ENCODE data around the gene CD226. TPM values are rescaled to one million over a fixed set of nuclear protein-coding genes. Genes with fewer than 3 reads are reported as not detected.

CD226 gene
- total and polyA plus RNA-seq, 10 of the 15 experiments (the other 5 are each of a cell fraction or from before 2014, with no cell fraction given): 12.9 to 68.8 (median 47.3) TPM

GRCh38 chr18:69871363-69871762 is 76.3 kb downstream of the CD226 start (continued):
- TF ChIP-seq SKIL (IDR thresholded peaks at IDR 0.05; ENCODE audit: low read depth, poor library complexity, severe bottlenecking) (no peak), BHLHE40 (IDR thresholded peaks at IDR 0.05; ENCODE audit: borderline replicate concordance in 1 of 2, low read depth in 2 of 2, low read length in 1 of 2) (no peak), STAT1 (conservative IDR thresholded peaks at IDR 0.05) (no peak)

- Histone ChIP-seq H4K20me1 (ENCODE audit: control insufficient read depth, insufficient read depth) (no peaks in the 10 kb centered on the region), H3K4me3 (no peak overlapping the region), H3K79me2 (ENCODE audit: control insufficient read depth, insufficient read depth, low read length) (no peaks in the 10 kb centered on the region), H3K4me2 (ENCODE audit: control insufficient read depth, insufficient read depth) (no peak overlapping the region), H3K27me3 (replicated peaks in 1 of 2; ENCODE audit: control insufficient read depth in 2 of 2, insufficient read depth in 2 of 2, low read length in 1 of 2) (no peaks in the 10 kb centered on the region), H3K4me1 (ENCODE audit: control insufficient read depth, insufficient read depth, low read length) (no peaks in the 10 kb centered on the region), H3K9ac (ENCODE audit: control insufficient read depth, insufficient read depth, low read length) (no peak overlapping the region), H2AFZ (ENCODE audit: control insufficient read depth, low read depth, low read length) (no peak overlapping the region), H3K9me3 (replicated peaks; ENCODE audit: control insufficient read depth, insufficient read depth, low read length) (no peaks in the 10 kb centered on the region), H3K36me3 (ENCODE audit: control insufficient read depth in 2 of 2, insufficient read depth in 2 of 2, low read length in 1 of 2) (peaks cover 0 to 5% of the 10 kb centered on the region in 2 experiments; a peak in 3 of 4 replicates), H3K27ac (ENCODE audit: control insufficient read depth, insufficient read depth) (no peak overlapping the region)
- ChIA-PET POLR2A (no interaction called here), CTCF (no interaction called here), RAD21 (ENCODE audit: unreplicated experiment) (no interaction called here), SMC1A (ENCODE audit: uncharacterized antibody, unreplicated experiment) (interaction anchor here (1.4 kb wide), 1 partner anchor 12 kb away, joined by 4 read pairs; no protein-coding TSS in a partner anchor)
- DNase-seq (ENCODE audit: low read depth, low spot score): no peak
- no TSS peak for BruUV-seq (replicated peaks)
- in situ Hi-C loops (cut with MboI) (no loop called here), intact Hi-C loops (cut with micrococcal nuclease; ENCODE audit: unreplicated experiment) (no loop called here)
- no peak for FAIRE-seq
- 57% methylated on average over 4 of the region's 4 CpGs for WGBS (ENCODE audit: insufficient coverage, insufficient replicate concordance, low lambda C conversion rate, missing lambda C conversion rate)
- ATAC-seq: no peak
- TF ChIP-seq TARDBP (IDR thresholded peaks at IDR 0.05; ENCODE audit: borderline replicate concordance): no peak
- TF ChIP-seq SMARCA5 (IDR thresholded peaks at IDR 0.05): no peak
- TF ChIP-seq GATAD2B (conservative IDR thresholded peaks at IDR 0.05; ENCODE audit: low read depth): no peak
- no peak for TF ChIP-seq TCF7 (IDR thresholded peaks at IDR 0.05; ENCODE audit: borderline replicate concordance)
- no peak for TF ChIP-seq NR2C1 (IDR thresholded peaks at IDR 0.05)
- TF ChIP-seq TAF1 (IDR thresholded peaks at IDR 0.05; ENCODE audit: borderline replicate concordance, low read depth, low read length): no peak
- TF ChIP-seq HDAC6 (IDR thresholded peaks at IDR 0.05; ENCODE audit: unreplicated experiment): no peak
Measured at GRCh38 chr18:69870736-69871135, 76.9 kb downstream of the CD226 start.
